Neural progenitor cell (in vitro differentiated cells): ENCODE results near the gene TRIM66.

Source experiments
- CTCF ChIP-seq: fragments of 200-600 bp; sonication (generic); IDR thresholded peaks from 2 replicates; pipeline ENCODE4 v1.5.1; 2017; ENCODE audit warnings: antibody characterized with exemption, mild to moderate bottlenecking
- EZH2 ChIP-seq: fragments of 200-600 bp; sonication (generic); IDR thresholded peaks from 2 replicates; pipeline ENCODE4 v1.6.1; 2017; ENCODE audit warnings: antibody characterized with exemption, mild to moderate bottlenecking, moderate library complexity
- EZH2phosphoT487 ChIP-seq: fragments of 200-600 bp; sonication (generic); IDR thresholded peaks from 2 replicates; pipeline ENCODE4 v1.6.1; 2017; ENCODE audit warnings: antibody characterized with exemption

GRCh38 chr11:8731647-8732323 is 49.3 kb upstream of the TRIM66 start:
- TF ChIP-seq CTCF (no peak), EZH2 (no peak), EZH2phosphoT487 (no peak)
